Measurements from ENCODE around the gene SMURF1. TPM values are rescaled to one million over a fixed set of nuclear protein-coding genes. Genes with fewer than 3 reads are reported as not detected.

SMURF1 gene
- total and polyA plus RNA-seq, 2 of the 4 experiments (the other 2 are of a cell fraction): 13.4 to 20.3 TPM

- ATAC-seq (ENCODE audit: low read depth): no peak
- no peak overlapping the region for H4K5ac ChIP-seq (ENCODE audit: low read depth, low read length)
- in situ Hi-C loops (cut with MboI; ENCODE audit: low sequenced_read_pairs) (no loop called here), dilution Hi-C loops (cut with HindIII; ENCODE audit: low sequenced_read_pairs, unreplicated experiment) (no loop called here), intact Hi-C loops (cut with micrococcal nuclease) (no loop called here)
- BruUV-seq (replicated peaks): no TSS peak
- no peaks in the 10 kb centered on the region for H3K27me3 ChIP-seq (ENCODE audit: control insufficient read depth, insufficient read depth, low read length)
- H3K56ac ChIP-seq (ENCODE audit: extremely low read depth, insufficient read depth, low read length): no peak overlapping the region
- no peak overlapping the region for H3K27ac ChIP-seq (ENCODE audit: insufficient read depth, low read length)
- H4K20me1 ChIP-seq (ENCODE audit: insufficient read depth, low read length): peaks cover 8% of the 10 kb centered on the region; the same call in 1 of the 2 replicates
- DNase-seq: no peak
- H4K8ac ChIP-seq (ENCODE audit: low read depth in 2 of 2, low read length in 2 of 2): no peak overlapping the region
- no peak overlapping the region for H3K4ac ChIP-seq (ENCODE audit: low read depth, low read length)
- H3K4me3 ChIP-seq (ENCODE audit: insufficient read depth, low read depth, low read length): no peak overlapping the region
- H3K23ac ChIP-seq (ENCODE audit: low read depth, low read length): no peak overlapping the region
- no peak overlapping the region for H3K9ac ChIP-seq (ENCODE audit: low read depth, low read length)
- no peak overlapping the region for H2BK5ac ChIP-seq (ENCODE audit: low read depth, low read length, poor library complexity, severe bottlenecking)
- H2BK120ac ChIP-seq (ENCODE audit: low read depth, low read length): no peak overlapping the region
- no peak overlapping the region for H2AK5ac ChIP-seq (ENCODE audit: low read depth, low read length)
- H3K14ac ChIP-seq (replicated peaks; ENCODE audit: low read depth, low read length): no peak overlapping the region
- H3K18ac ChIP-seq (ENCODE audit: low read depth, low read length): no peak overlapping the region
- H2BK15ac ChIP-seq (ENCODE audit: low read depth, low read length): no peak overlapping the region
- H2BK20ac ChIP-seq (ENCODE audit: low read depth, low read length): no peak overlapping the region
- no peaks in the 10 kb centered on the region for H3K4me1 ChIP-seq (ENCODE audit: control insufficient read depth, insufficient read depth, low read length)
- TF ChIP-seq ELK1 (IDR thresholded peaks at IDR 0.05; ENCODE audit: borderline replicate concordance, low read depth, low read length): no peak
- TF ChIP-seq MAFK (IDR thresholded peaks at IDR 0.05; ENCODE audit: low read depth, low read length): no peak
- TF ChIP-seq CHD1 (IDR thresholded peaks at IDR 0.05; ENCODE audit: low read depth, low read length): no peak
- no peaks in the 10 kb centered on the region for H3K9me3 ChIP-seq (ENCODE audit: control insufficient read depth, insufficient read depth, low read length)
- no peaks in the 10 kb centered on the region; the same call in 1 of the 2 replicates for H3K9me1 ChIP-seq (ENCODE audit: insufficient read depth, low read length)
- no peak overlapping the region for H2AK9ac ChIP-seq (replicated peaks; ENCODE audit: low read depth, low read length, poor library complexity)
- H3K4me2 ChIP-seq (ENCODE audit: low read depth, low read length): no peak overlapping the region
- no peak overlapping the region for H2AFZ ChIP-seq (replicated peaks; ENCODE audit: low read length, poor library complexity)
- peaks cover 2 to 8% of the 10 kb centered on the region in 2 experiments; a peak in 3 of 4 replicates for H3K79me1 ChIP-seq (ENCODE audit: low read depth in 1 of 2, low read length in 2 of 2)
- H4K91ac ChIP-seq (ENCODE audit: insufficient read depth, low read depth, low read length): no peak overlapping the region
- 95% methylated on average over 2 of the region's 11 CpGs; no CpG with 5 or more reads in 1 of the 2 experiments for WGBS, 2 experiments (ENCODE audit: extremely low coverage in 2 of 2, insufficient read length in 1 of 2)
- CTCF ChIA-PET: interaction anchor here (1.4 kb wide), 1 partner anchor 13 kb away, joined by 3 read pairs; no protein-coding TSS in a partner anchor
- H3K36me3 ChIP-seq (ENCODE audit: control insufficient read depth, insufficient read depth, low read length): peaks cover 77% of the 10 kb centered on the region
- POLR2A ChIA-PET (ENCODE audit: unreplicated experiment): no interaction called here
Observed at GRCh38 chr7:99006739-99007424, 137.0 kb downstream of the SMURF1 start.
